Stimulated activated naive B cell treated with anti-CD40 and anti-IgM and Interleukin-4, amounts not matched to agents 10 μg/mL and 1 μg/mL and 100 μg/mL, for 72 hours (primary cell): ENCODE data around the gene SNX8.
A peak's percentile ranks its signal among the peaks of the same experiment; 100 is the strongest.
"Not testable (repeated sequence)": the region's sequence is repeated elsewhere in the genome, so short reads cannot be mapped to it uniquely, and the experiment has no call there.

Experiments
- ATAC-seq, 2 donors: fragments of 150-1000 bp; cut with Tn5 transposase; replicated peaks; 2 replicates each; pipeline ENCODE4 v1.10.0; 2021; ENCODE audit warnings: moderate library complexity in 1 of 2
- DNase-seq: peaks from one replicate; pipeline ENCODE4 v3.0.0; 2021
- H3K27ac Mint-ChIP-seq: one replicate; pipeline ENCODE4 v1.8.0; 2022; ENCODE audit warnings: mild to moderate bottlenecking, mixed read lengths
- H3K27me3 Mint-ChIP-seq, 2 donors: one replicate each; pipeline ENCODE4 v1.8.0; 2022; ENCODE audit warnings: mixed read lengths in 2 of 2
- H3K36me3 Mint-ChIP-seq, 2 donors: one replicate each; pipeline ENCODE4 v1.8.0; 2022; ENCODE audit warnings: mixed read lengths in 2 of 2, mild to moderate bottlenecking in 1 of 2
- H3K4me1 Mint-ChIP-seq, 2 donors: one replicate each; pipeline ENCODE4 v1.8.0; 2022; ENCODE audit warnings: mixed read lengths in 2 of 2, mild to moderate bottlenecking in 1 of 2
- H3K4me3 Mint-ChIP-seq, 2 donors: one replicate each; pipeline ENCODE4 v1.8.0; 2022; ENCODE audit warnings: mild to moderate bottlenecking in 2 of 2, mixed read lengths in 2 of 2, moderate library complexity in 1 of 2
- H3K9me3 Mint-ChIP-seq, 2 donors: one replicate each; pipeline ENCODE4 v1.8.0; 2022; ENCODE audit warnings: mixed read lengths in 2 of 2, mild to moderate bottlenecking in 1 of 2

The SNX8 gene

GRCh38 chr7:2350055-2350454 is 35.8 kb upstream of the SNX8 start:
- no peaks in the 10 kb centered on the region for H3K9me3 Mint-ChIP-seq
- no peak for ATAC-seq
- no peak overlapping the region for H3K4me3 Mint-ChIP-seq
- peaks cover 6 to 16% of the 10 kb centered on the region in 2 donors for H3K4me1 Mint-ChIP-seq
- DNase-seq = no peak
- H3K27me3 Mint-ChIP-seq = no peaks in the 10 kb centered on the region
- peaks cover 0 to 14% of the 10 kb centered on the region in 2 donors for H3K36me3 Mint-ChIP-seq
- H3K27ac Mint-ChIP-seq = no peak overlapping the region

GRCh38 chr7:2347351-2348063 is 33.3 kb upstream of the SNX8 start:
- Mint-ChIP-seq H3K4me1 (peaks cover 6 to 19% of the 10 kb centered on the region in 2 donors), H3K4me3 (peak overlapping the region; percentile 46 to 63)

GRCh38 chr7:2336626-2337299 is 22.5 kb upstream of the SNX8 start:
- H3K4me1 Mint-ChIP-seq = no peaks in the 10 kb centered on the region
- H3K27me3 Mint-ChIP-seq = no peaks in the 10 kb centered on the region
- no peak for ATAC-seq
- H3K4me3 Mint-ChIP-seq = no peak overlapping the region
- no peaks in the 10 kb centered on the region for H3K9me3 Mint-ChIP-seq
- peaks cover 3 to 4% of the 10 kb centered on the region in 2 donors for H3K36me3 Mint-ChIP-seq
- H3K27ac Mint-ChIP-seq = peak overlapping the region; percentile 42
- no peak for DNase-seq

More at GRCh38 chr7:2347351-2348063, 33.3 kb upstream of the SNX8 start:
- H3K27ac Mint-ChIP-seq = peak overlapping the region; percentile 88
- not testable (repeated sequence) for H3K36me3 Mint-ChIP-seq, H3K9me3 Mint-ChIP-seq, H3K27me3 Mint-ChIP-seq, DNase-seq
- ATAC-seq = peak; percentile 48 to 49

GRCh38 chr7:2332606-2333231 is 18.5 kb upstream of the SNX8 start:
- H3K4me3 Mint-ChIP-seq, H3K27ac Mint-ChIP-seq, DNase-seq, H3K27me3 Mint-ChIP-seq, H3K9me3 Mint-ChIP-seq, H3K4me1 Mint-ChIP-seq, ATAC-seq, H3K36me3 Mint-ChIP-seq: not testable (repeated sequence)

GRCh38 chr7:2331707-2332106 is 17.5 kb upstream of the SNX8 start:
- Mint-ChIP-seq H3K4me1 (no peaks in the 10 kb centered on the region), H3K9me3 (no peaks in the 10 kb centered on the region), H3K27ac (no peak overlapping the region), H3K36me3 (peaks cover 3 to 4% of the 10 kb centered on the region in 2 donors), H3K4me3 (no peak overlapping the region), H3K27me3 (no peaks in the 10 kb centered on the region)
- ATAC-seq = no peak
- DNase-seq = no peak

- Mint-ChIP-seq H3K36me3 (peaks cover 3 to 4% of the 10 kb centered on the region in 2 donors), H3K4me3 (no peak overlapping the region), H3K27me3 (no peaks in the 10 kb centered on the region), H3K9me3 (no peaks in the 10 kb centered on the region), H3K4me1 (peaks cover 0 to under 1% of the 10 kb centered on the region in 2 donors), H3K27ac (no peak overlapping the region)
- ATAC-seq = no peak
- no peak for DNase-seq
Observed at GRCh38 chr7:2330493-2330892, 16.3 kb upstream of the SNX8 start.

- DNase-seq (no peak), ATAC-seq (no peak)
- Mint-ChIP-seq H3K4me3 (no peak overlapping the region), H3K4me1 (peaks cover 7 to 11% of the 10 kb centered on the region in 2 donors), H3K27ac (no peak overlapping the region), H3K27me3 (no peaks in the 10 kb centered on the region), H3K36me3 (no peaks in the 10 kb centered on the region), H3K9me3 (no peaks in the 10 kb centered on the region)
Observed at GRCh38 chr7:2326951-2327350, 12.7 kb upstream of the SNX8 start.

- Mint-ChIP-seq H3K9me3 (no peaks in the 10 kb centered on the region), H3K36me3 (no peaks in the 10 kb centered on the region), H3K27ac (no peak overlapping the region), H3K27me3 (no peaks in the 10 kb centered on the region), H3K4me1 (peaks cover 7 to 15% of the 10 kb centered on the region in 2 donors), H3K4me3 (peak overlapping the region in 1 of 2 donors; percentile 28)
- DNase-seq (no peak), ATAC-seq (peak; percentile 51 to 67)
Observed at GRCh38 chr7:2325162-2325561, 10.9 kb upstream of the SNX8 start.

- Mint-ChIP-seq H3K4me1 (peaks cover 11 to 15% of the 10 kb centered on the region in 2 donors), H3K9me3 (no peaks in the 10 kb centered on the region), H3K27me3 (no peaks in the 10 kb centered on the region), H3K36me3 (no peaks in the 10 kb centered on the region), H3K27ac (no peak overlapping the region), H3K4me3 (no peak overlapping the region)
- no peak for ATAC-seq
- DNase-seq = no peak
Observed at GRCh38 chr7:2321020-2321419, 6.8 kb upstream of the SNX8 start.

- Mint-ChIP-seq H3K9me3 (peaks cover 0 to under 1% of the 10 kb centered on the region in 2 donors), H3K27ac (peak overlapping the region; percentile 2), H3K36me3 (peaks cover 8% of the 10 kb centered on the region in 2 donors), H3K27me3 (no peaks in the 10 kb centered on the region), H3K4me1 (peaks cover 4 to 7% of the 10 kb centered on the region in 2 donors), H3K4me3 (peak overlapping the region in 1 of 2 donors; percentile 11)
- ATAC-seq (no peak), DNase-seq (no peak)
Observed at GRCh38 chr7:2317556-2318293, 3.5 kb upstream of the SNX8 start.

- Mint-ChIP-seq H3K36me3 (peaks cover 19 to 20% of the 10 kb centered on the region in 2 donors), H3K4me3 (no peak overlapping the region), H3K4me1 (peaks cover 13 to 18% of the 10 kb centered on the region in 2 donors), H3K27me3 (no peaks in the 10 kb centered on the region), H3K27ac (no peak overlapping the region), H3K9me3 (peaks cover 3% of the 10 kb centered on the region in 2 donors)
- no peak for DNase-seq
- ATAC-seq = no peak
Observed at GRCh38 chr7:2316578-2316977, 2.3 kb upstream of the SNX8 start.

- no peak for ATAC-seq
- Mint-ChIP-seq H3K36me3 (peaks cover 26 to 27% of the 10 kb centered on the region in 2 donors), H3K4me3 (no peak overlapping the region), H3K9me3 (peaks cover 3% of the 10 kb centered on the region in 2 donors), H3K27ac (no peak overlapping the region), H3K27me3 (no peaks in the 10 kb centered on the region), H3K4me1 (peaks cover 14 to 25% of the 10 kb centered on the region in 2 donors)
- DNase-seq = no peak
Observed at GRCh38 chr7:2315787-2316186, 1.5 kb upstream of the SNX8 start.

GRCh38 chr7:2314956-2315530 is 802 bp upstream of the SNX8 start:
- not testable (repeated sequence) for ATAC-seq, H3K9me3 Mint-ChIP-seq, H3K4me3 Mint-ChIP-seq, H3K27ac Mint-ChIP-seq, DNase-seq, H3K27me3 Mint-ChIP-seq
- peaks cover 14 to 27% of the 10 kb centered on the region in 2 donors for H3K4me1 Mint-ChIP-seq
- peaks cover 32% of the 10 kb centered on the region in 2 donors for H3K36me3 Mint-ChIP-seq
